Measurements from ENCODE around the gene MAL.

DNA sequence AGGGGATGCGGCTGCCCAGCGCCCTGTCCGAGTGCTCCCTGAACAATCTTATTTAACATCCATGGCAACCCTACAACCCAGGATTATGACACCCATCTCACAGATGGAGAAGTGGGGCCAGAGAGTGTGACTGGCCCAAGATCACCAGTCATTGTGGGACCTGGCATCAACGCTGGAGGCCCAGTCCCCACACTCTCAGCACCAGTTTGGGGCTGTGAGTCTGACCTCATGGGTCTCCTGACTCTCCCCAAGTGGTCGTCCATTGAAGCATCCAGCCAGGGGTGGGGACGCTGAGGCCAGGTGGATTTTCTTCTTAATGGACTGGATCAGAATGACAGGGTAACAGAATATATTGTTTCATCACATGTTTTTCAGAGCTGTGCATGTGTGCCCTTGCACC is 24.5 kb downstream of the MAL start:
- TF ChIP-seq, protein P1, sequence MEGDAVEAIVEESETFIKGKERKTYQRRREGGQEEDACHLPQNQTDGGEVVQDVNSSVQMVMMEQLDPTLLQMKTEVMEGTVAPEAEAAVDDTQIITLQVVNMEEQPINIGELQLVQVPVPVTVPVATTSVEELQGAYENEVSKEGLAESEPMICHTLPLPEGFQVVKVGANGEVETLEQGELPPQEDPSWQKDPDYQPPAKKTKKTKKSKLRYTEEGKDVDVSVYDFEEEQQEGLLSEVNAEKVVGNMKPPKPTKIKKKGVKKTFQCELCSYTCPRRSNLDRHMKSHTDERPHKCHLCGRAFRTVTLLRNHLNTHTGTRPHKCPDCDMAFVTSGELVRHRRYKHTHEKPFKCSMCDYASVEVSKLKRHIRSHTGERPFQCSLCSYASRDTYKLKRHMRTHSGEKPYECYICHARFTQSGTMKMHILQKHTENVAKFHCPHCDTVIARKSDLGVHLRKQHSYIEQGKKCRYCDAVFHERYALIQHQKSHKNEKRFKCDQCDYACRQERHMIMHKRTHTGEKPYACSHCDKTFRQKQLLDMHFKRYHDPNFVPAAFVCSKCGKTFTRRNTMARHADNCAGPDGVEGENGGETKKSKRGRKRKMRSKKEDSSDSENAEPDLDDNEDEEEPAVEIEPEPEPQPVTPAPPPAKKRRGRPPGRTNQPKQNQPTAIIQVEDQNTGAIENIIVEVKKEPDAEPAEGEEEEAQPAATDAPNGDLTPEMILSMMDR (conservative IDR thresholded peaks at IDR 0.05; ENCODE audit: low read depth, low read length): no peak
- no peak for TF ChIP-seq SMC3 (IDR thresholded peaks at IDR 0.05; ENCODE audit: low read depth, low read length)
- no peak for TF ChIP-seq POLR2A (IDR thresholded peaks at IDR 0.05; ENCODE audit: low read depth, low read length)
- TF ChIP-seq RCOR1 (IDR thresholded peaks at IDR 0.05; ENCODE audit: insufficient replicate concordance, low read length): no peak
- TF ChIP-seq CEBPB (IDR thresholded peaks at IDR 0.05; ENCODE audit: low read depth, low read length): no peak
- TF ChIP-seq RAD21 (IDR thresholded peaks at IDR 0.05; ENCODE audit: low read length): no peak
- TF ChIP-seq BHLHE40 (IDR thresholded peaks at IDR 0.05; ENCODE audit: low read depth, low read length): no peak
- TF ChIP-seq MAFK (IDR thresholded peaks at IDR 0.05; ENCODE audit: low read depth, low read length): no peak
- no peak for TF ChIP-seq RFX5 (IDR thresholded peaks at IDR 0.05; ENCODE audit: low read depth, low read length)
- TF ChIP-seq MXI1 (IDR thresholded peaks at IDR 0.05; ENCODE audit: borderline replicate concordance, low read depth, low read length): no peak

All from IMR-90 (cell line).